HepG2 (cell line): Measurements from ENCODE around the gene SLC7A10. TPM values are rescaled to one million over a fixed set of nuclear protein-coding genes. Genes with fewer than 3 reads are reported as not detected.

Experiments used
- E2F1 ChIP-seq: sonication (generic); formaldehyde crosslinking; IDR thresholded peaks from 2 replicates; pipeline ENCODE4 v1.5.0; 2020; ENCODE audit warnings: missing genetic modification reagents
- FOXM1 ChIP-seq: sonication (generic); formaldehyde crosslinking; IDR thresholded peaks from 2 replicates; pipeline ENCODE4 v1.5.0; 2020; ENCODE audit warnings: missing genetic modification reagents
- FOXP1 ChIP-seq, 2 experiments: fragments of 450-650 bp in 1 of 2; IDR thresholded peaks; 2 replicates each; pipeline ENCODE4 v1.6.1; 2017 to 2018; ENCODE audit warnings: antibody characterized with exemption in 1 of 2
- GLI4 ChIP-seq: sonication (generic); formaldehyde crosslinking; IDR thresholded peaks from 2 replicates; pipeline ENCODE4 v1.5.1; 2020; ENCODE audit warnings: missing genetic modification reagents, mild to moderate bottlenecking, moderate library complexity, borderline replicate concordance
- HIC2 ChIP-seq: sonication (generic); formaldehyde crosslinking; IDR thresholded peaks from 2 replicates; pipeline ENCODE4 v1.9.0; 2022; ENCODE audit warnings: low read depth, missing genetic modification reagents
- HINFP ChIP-seq: sonication (generic); formaldehyde crosslinking; IDR thresholded peaks from 2 replicates; pipeline ENCODE4 v1.4.0; 2020; ENCODE audit warnings: low read depth, mild to moderate bottlenecking, missing genetic modification reagents
- MAZ ChIP-seq, 2 experiments: sonication (generic) in 1 of 2; formaldehyde crosslinking in 1 of 2; IDR thresholded peaks; 2 replicates each; pipeline versions ENCODE4 v1.5.0 to v1.6.1; 2012 to 2020; ENCODE audit warnings: low read depth in 2 of 2, mild to moderate bottlenecking in 2 of 2, borderline replicate concordance in 1 of 2, improper control_type of control experiment in 1 of 2, low read length in 1 of 2, missing genetic modification reagents in 1 of 2, moderate library complexity in 1 of 2
- MTA1 ChIP-seq: sonication (generic); formaldehyde crosslinking; IDR thresholded peaks from 2 replicates; pipeline ENCODE4 v1.4.0; 2020; ENCODE audit warnings: missing genetic modification reagents, mild to moderate bottlenecking, borderline replicate concordance
- NCOA2 ChIP-seq: sonication (generic); formaldehyde crosslinking; IDR thresholded peaks from 2 replicates; pipeline ENCODE4 v1.8.0; 2022; ENCODE audit warnings: inconsistent platforms
- RELA ChIP-seq: sonication (generic); formaldehyde crosslinking; IDR thresholded peaks from 2 replicates; pipeline ENCODE4 v1.4.0; 2020; ENCODE audit warnings: missing genetic modification reagents
- SAFB2 ChIP-seq: sonication (generic); formaldehyde crosslinking; IDR thresholded peaks from 2 replicates; pipeline ENCODE4 v1.5.1; 2020; ENCODE audit warnings: missing genetic modification reagents, low read depth, mild to moderate bottlenecking, borderline replicate concordance
- SRF ChIP-seq: IDR thresholded peaks from 2 replicates; pipeline ENCODE4 v1.6.1; 2011; ENCODE audit warnings: mild to moderate bottlenecking, low read depth, low read length, moderate library complexity
- SRSF4 ChIP-seq: fragments of 200-400 bp; formaldehyde crosslinking; IDR thresholded peaks from one replicate; pipeline ENCODE4 v1.6.1; 2018; ENCODE audit warnings: mild to moderate bottlenecking, low read depth, low read length, moderate library complexity; ENCODE audit not compliant: poor library complexity, severe bottlenecking
- ZNF136 ChIP-seq: sonication (generic); formaldehyde crosslinking; IDR thresholded peaks from 2 replicates; pipeline ENCODE4 v1.8.1; 2022; ENCODE audit warnings: low read depth, mild to moderate bottlenecking, moderate library complexity, missing genetic modification reagents
- ZNF143 ChIP-seq: sonication (generic); formaldehyde crosslinking; IDR thresholded peaks from 2 replicates; pipeline ENCODE4 v1.4.0; 2020; ENCODE audit warnings: missing genetic modification reagents
- ZNF18 ChIP-seq: sonication (generic); formaldehyde crosslinking; IDR thresholded peaks from 2 replicates; pipeline ENCODE4 v1.8.0; 2022; ENCODE audit warnings: mild to moderate bottlenecking, missing genetic modification reagents; ENCODE audit not compliant: insufficient replicate concordance
- ZNF225 ChIP-seq: sonication (generic); formaldehyde crosslinking; IDR thresholded peaks from 2 replicates; pipeline ENCODE4 v1.4.0; 2020; ENCODE audit warnings: mild to moderate bottlenecking, missing genetic modification reagents
- ZNF253 ChIP-seq: sonication (generic); formaldehyde crosslinking; IDR thresholded peaks from 2 replicates; pipeline ENCODE4 v1.8.0; 2022; ENCODE audit warnings: mild to moderate bottlenecking, missing genetic modification reagents, borderline replicate concordance
- ZNF496 ChIP-seq: sonication (generic); formaldehyde crosslinking; IDR thresholded peaks from 2 replicates; pipeline ENCODE4 v1.8.1; 2023; ENCODE audit warnings: mild to moderate bottlenecking, moderate library complexity, missing genetic modification reagents; ENCODE audit not compliant: insufficient replicate concordance
- ZNF501 ChIP-seq: sonication (generic); formaldehyde crosslinking; IDR thresholded peaks from 2 replicates; pipeline ENCODE4 v1.5.1; 2020; ENCODE audit warnings: mild to moderate bottlenecking, moderate library complexity, missing genetic modification reagents
- ZNF607 ChIP-seq: sonication (generic); formaldehyde crosslinking; IDR thresholded peaks from 2 replicates; pipeline ENCODE4 v1.5.1; 2020; ENCODE audit warnings: missing genetic modification reagents, mild to moderate bottlenecking, borderline replicate concordance
- ZNF660 ChIP-seq: sonication (generic); formaldehyde crosslinking; IDR thresholded peaks from 2 replicates; pipeline ENCODE4 v1.5.1; 2020; ENCODE audit warnings: mild to moderate bottlenecking, low read depth, missing genetic modification reagents, borderline replicate concordance
- ZNF678 ChIP-seq: sonication (generic); formaldehyde crosslinking; IDR thresholded peaks from 2 replicates; pipeline ENCODE4 v1.4.0; 2020; ENCODE audit warnings: mild to moderate bottlenecking, missing genetic modification reagents
- ZNF7 ChIP-seq: IDR thresholded peaks from 2 replicates; pipeline ENCODE4 v1.6.1; 2016; ENCODE audit warnings: missing biosample characterization, missing genetic modification reagents
- ZSCAN31 ChIP-seq: sonication (generic); formaldehyde crosslinking; IDR thresholded peaks from 2 replicates; pipeline ENCODE4 v1.5.0; 2020; ENCODE audit warnings: low read depth, mild to moderate bottlenecking, missing genetic modification reagents
- polyA plus RNA-seq, 8 experiments: library from polyadenylated mRNA; depleted of rRNA in 3 of 8; stranded (reverse) in 7 of 8; unstranded in 1 of 8; fragments of >200 nt; fragmentation: Illumina TruSeq in 4 of 8; extraction: Trizol in 4 of 8; gene quantifications; 2 replicates each; pipeline versions ENCODE4 v1.2.1 to v1.2.3, GENCODE V29; 2011 to 2016; ENCODE audit warnings: low read depth in 4 of 8, missing spikeins in 1 of 8, mixed read lengths in 1 of 8; ENCODE audit not compliant: insufficient read depth in 1 of 8
- total RNA-seq, 5 experiments: library from RNA; depleted of rRNA; stranded (reverse); fragments of >200 nt; fragmentation: Illumina TruSeq; extraction: Trizol; gene quantifications; 2 replicates each; pipeline ENCODE4 v1.2.3, GENCODE V29; 2016; ENCODE audit warnings: low read depth in 1 of 5

SLC7A10 gene
- total and polyA plus RNA-seq, 2 of the 13 experiments (the other 11 are each of a cell fraction or from before 2014, with no cell fraction given): 1.1 to 2.2 TPM

GRCh38 chr19:33241091-33241529 is 15.5 kb upstream of the SLC7A10 start (continued):
- no peak for TF ChIP-seq FOXP1 (IDR thresholded peaks at IDR 0.05)
- no peak for TF ChIP-seq FOXP1 (CRISPR knock-in tag; IDR thresholded peaks at IDR 0.05)
- TF ChIP-seq ZNF136: 0 out of 2 replicates have a peak, but pooled peaks have one; percentile 78
- TF ChIP-seq ZNF660 (CRISPR knock-in tag): no peak
- TF ChIP-seq ZNF253 (CRISPR knock-in tag): no peak
- no peak for TF ChIP-seq HINFP
- no peak for TF ChIP-seq ZNF18 (CRISPR knock-in tag)
- TF ChIP-seq ZNF678 (CRISPR knock-in tag): no peak
- no peak for TF ChIP-seq ZSCAN31 (CRISPR knock-in tag)
- peak; percentile 18; the same call in 1 of the 2 replicates for TF ChIP-seq GLI4
- TF ChIP-seq SAFB2 (CRISPR knock-in tag): no peak
- TF ChIP-seq ZNF496 (CRISPR knock-in tag): no peak
- no peak for TF ChIP-seq FOXM1 (CRISPR knock-in tag)
- TF ChIP-seq E2F1: no peak
- no peak for TF ChIP-seq ZNF7
- no peak for TF ChIP-seq ZNF143 (CRISPR knock-in tag)
- no peak for TF ChIP-seq HIC2
- no peak for TF ChIP-seq SRF
- peak; percentile 50 for TF ChIP-seq ZNF501 (CRISPR knock-in tag)
- TF ChIP-seq RELA: no peak
- TF ChIP-seq ZNF225 (CRISPR knock-in tag): no peak
- TF ChIP-seq ZNF607 (CRISPR knock-in tag): 0 out of 2 replicates have a peak, but pooled peaks have one; percentile 30
- peak; percentile 71 for TF ChIP-seq MTA1 (CRISPR knock-in tag)
- TF ChIP-seq SRSF4: no peak
- TF ChIP-seq MAZ (IDR thresholded peaks at IDR 0.05; ENCODE audit: borderline replicate concordance, low read depth, low read length): no peak
- no peak for TF ChIP-seq MAZ (CRISPR knock-in tag; IDR thresholded peaks at IDR 0.05; ENCODE audit: low read depth)
- TF ChIP-seq NCOA2: no peak
